GM19043 (cell line): ENCODE results near the gene RASGRF1.

Experiments
- ATAC-seq: cut with Tn5 transposase; IDR thresholded peaks from one replicate; pipeline ENCODE4 v1.9.1; 2021; ENCODE audit warnings: low read depth; ENCODE audit not compliant: unreplicated experiment

Gene RASGRF1

GRCh38 chr15:79102595-79102994, 12.0 kb upstream of the RASGRF1 start:
- ATAC-seq, result no peak

GRCh38 chr15:79101866-79102581, 11.4 kb upstream of the RASGRF1 start:
- no peak for ATAC-seq

GRCh38 chr15:79099692-79100091, 9.1 kb upstream of the RASGRF1 start:
- no peak for ATAC-seq

GRCh38 chr15:79094611-79095021, 4.0 kb upstream of the RASGRF1 start:
- no peak for ATAC-seq

DNA sequence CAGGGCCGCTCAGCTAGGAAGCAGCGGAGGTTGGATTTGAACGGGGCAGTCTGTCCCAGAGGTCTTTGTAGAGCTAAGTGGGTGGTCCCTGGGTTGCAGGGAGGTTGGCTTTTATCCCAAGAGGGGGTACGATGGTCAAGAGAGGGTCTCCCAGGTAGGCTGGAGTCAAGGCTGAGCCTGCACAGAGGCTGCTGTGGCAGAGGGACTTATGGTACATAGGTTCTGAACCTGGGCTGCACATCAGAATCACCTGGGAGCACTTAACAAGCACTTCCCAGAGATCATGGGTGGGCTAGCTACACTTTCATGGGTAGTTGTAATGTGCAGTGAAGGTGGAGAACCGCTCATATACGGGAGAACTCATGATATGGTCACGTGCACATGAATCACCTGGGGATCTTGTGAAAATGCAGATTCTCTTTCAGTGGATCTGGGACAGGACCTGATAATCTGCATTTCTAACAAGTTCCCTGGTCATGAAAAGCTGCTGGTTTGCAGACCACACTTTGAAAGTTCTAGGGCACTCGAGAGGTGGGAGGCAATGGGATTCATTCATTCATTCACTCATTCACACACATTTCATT, 2.9 kb upstream of the RASGRF1 start:
- ATAC-seq, result no peak

DNA sequence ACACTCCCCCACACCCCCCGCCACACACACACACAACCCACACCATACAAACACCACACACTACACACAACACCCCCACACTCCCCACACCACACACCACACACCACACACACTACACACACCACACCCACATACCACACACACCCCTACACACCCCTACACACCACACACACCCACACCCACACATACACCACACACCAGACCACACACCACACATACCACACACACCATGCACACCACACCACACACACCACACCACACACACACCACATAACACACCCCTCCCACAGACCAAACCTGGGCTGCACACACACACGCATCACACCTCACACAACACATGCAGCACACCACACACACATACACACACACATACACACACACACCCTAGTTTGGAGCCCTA, 1.8 kb upstream of the RASGRF1 start:
- ATAC-seq, result no peak

DNA sequence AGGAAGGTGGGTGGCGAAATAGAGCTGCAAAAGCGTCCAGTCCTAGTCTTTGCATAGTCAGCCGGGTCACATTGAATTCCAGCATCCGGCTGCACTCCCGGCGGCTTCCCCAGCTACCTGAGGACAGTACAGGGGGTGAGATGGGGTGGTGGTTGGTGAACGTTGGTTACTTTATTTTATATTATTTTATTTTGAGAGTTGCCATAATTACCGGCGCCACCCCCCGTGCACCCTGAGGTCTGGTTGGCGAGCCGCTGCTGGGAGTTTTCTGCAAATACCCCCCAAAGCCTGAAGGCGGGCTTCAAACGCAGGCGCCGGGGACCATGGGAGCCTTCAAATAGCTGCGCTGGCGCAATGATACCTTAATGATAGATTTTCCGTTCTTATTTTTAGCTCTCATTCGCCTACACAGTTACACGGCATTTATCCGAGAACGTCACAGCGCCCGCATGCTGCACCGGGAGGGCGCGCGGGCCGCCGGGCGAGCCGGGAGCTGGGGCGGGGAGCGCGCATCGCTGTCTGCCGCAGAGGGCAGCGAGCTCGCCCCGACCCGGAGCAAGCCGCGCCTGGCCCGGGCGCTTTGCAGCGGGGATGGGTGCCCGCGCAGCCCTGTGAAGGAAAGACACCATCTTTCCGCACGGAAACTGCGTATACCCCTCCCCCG, 756 bp upstream of the RASGRF1 start:
- ATAC-seq, result no peak

- ATAC-seq, result no peak
These were observed 592 bp downstream of the RASGRF1 start for GRCh38 chr15:79089890-79090486.

GRCh38 chr15:79089331-79089889, 1.2 kb downstream of the RASGRF1 start:
- ATAC-seq, result no peak

GRCh38 chr15:79088426-79089205, 2.0 kb downstream of the RASGRF1 start:
- no peak for ATAC-seq

- ATAC-seq, result no peak
These were observed 3.8 kb downstream of the RASGRF1 start for GRCh38 chr15:79086814-79087213.

- no peak for ATAC-seq
These were observed 6.1 kb downstream of the RASGRF1 start for GRCh38 chr15:79084308-79084968.

DNA sequence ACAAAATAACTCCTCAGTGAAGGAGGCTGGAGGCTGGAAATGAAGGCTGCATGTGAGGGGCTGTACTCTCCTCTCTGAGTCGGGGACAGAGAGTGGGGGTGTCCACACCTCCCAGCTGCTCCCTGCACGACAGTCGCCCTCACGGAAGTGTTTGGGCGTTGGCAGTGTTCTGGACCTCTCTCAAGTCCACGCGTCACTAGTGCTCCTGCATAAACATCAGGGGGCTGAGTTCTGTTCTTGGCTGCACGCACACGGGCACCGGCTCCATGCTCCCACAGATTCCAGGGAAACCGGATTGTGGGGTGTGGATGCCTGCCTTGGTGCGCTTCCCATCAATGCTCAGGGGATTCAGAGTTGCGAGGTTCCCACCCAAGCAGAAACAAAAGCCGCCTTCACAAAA, 7.4 kb downstream of the RASGRF1 start:
- ATAC-seq, result no peak

DNA sequence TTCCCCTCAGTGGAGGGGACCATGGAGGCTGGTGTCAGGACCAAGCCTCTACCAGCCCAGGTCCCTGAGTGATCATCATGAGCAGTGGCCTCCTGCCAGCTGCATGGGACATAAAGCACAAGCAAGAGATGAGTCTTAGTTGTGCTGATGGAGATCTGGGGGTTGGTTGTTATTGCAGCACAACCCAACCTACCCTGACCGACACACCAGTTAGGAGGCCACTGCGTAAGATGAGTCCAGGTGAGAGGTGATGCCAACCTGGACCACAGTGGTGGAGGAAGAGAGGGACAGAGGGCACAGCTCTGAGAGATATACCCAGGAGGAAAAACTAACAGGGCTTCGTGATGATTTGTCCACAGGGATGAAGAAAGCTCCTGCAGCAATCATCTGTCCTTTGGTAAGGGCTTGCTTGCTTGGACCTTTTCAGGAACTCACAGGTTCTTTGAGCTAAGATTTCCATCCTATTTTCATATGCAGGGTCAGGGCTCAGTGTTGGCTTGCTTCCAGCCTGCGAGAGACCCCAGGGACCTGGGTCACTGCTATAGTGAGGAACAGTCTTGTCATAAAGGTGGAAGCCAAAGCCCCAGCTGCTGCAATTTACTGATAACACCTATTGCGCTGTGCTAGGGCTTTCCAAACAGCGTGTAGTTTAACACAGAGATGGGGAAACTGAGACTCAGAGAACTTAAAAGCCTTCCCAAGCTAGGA, 8.1 kb downstream of the RASGRF1 start:
- ATAC-seq, result no peak

- ATAC-seq, result no peak
These were observed 11.7 kb downstream of the RASGRF1 start for GRCh38 chr15:79078763-79079410.

- ATAC-seq, result no peak
These were observed 12.6 kb downstream of the RASGRF1 start for GRCh38 chr15:79078003-79078402.

DNA sequence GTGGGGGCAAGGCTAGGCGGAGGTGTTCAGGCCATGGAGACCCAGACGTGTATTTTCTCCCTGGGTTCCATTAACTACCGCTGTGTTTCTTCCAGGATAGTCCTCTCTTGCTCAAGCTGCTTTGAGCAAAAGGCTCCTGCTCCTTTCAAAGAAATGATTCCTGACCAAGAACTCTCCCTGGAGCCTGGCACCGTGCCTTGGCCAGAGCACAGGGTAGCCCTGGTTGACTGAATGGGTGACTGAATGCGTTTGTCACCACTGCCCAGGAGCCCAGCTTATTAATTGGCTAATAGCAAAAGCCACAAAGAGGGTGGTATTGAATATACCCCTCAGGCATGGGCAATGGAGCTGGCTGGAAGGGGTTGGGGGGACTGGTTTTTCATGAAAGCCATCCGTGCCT, 13.9 kb downstream of the RASGRF1 start:
- no peak for ATAC-seq

DNA sequence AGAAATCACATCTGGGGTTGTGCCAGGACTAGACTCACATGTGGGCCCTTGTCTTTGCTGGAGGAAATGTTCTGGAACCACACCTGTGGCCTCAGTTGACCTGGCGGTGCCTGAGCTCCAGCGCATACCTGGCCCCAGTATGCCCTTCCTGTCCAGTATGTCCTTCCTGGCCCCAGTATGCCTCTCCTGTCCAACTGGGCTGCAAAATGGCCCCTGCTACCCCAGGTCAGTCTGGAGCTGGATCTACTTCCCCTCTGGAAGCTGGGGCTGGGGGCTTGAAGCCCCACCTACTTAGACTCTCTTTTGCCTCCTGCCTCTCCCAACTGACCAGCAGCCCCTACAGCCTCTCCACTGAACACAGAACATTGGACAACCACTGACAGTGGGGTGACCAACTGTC, 15.3 kb downstream of the RASGRF1 start:
- ATAC-seq, result no peak

GRCh38 chr15:79073336-79073735, 17.2 kb downstream of the RASGRF1 start:
- no peak for ATAC-seq
